Uterus (tissue), 2 donors: ENCODE measurements around the gene GNG12.

Experiments used
- CTCF ChIP-seq, 4 experiments: fragments of 200-600 bp in 2 of 4; fragments of 450-650 bp in 2 of 4; sonication (generic) in 2 of 4; IDR thresholded peaks; one replicate each; pipeline ENCODE4 v1.5.1; 2016 to 2019; ENCODE audit warnings: antibody characterized with exemption in 4 of 4, mild to moderate bottlenecking in 2 of 4, moderate library complexity in 1 of 4
- POLR2A ChIP-seq, 2 donors: fragments of 450-650 bp; IDR thresholded peaks; one replicate each; pipeline ENCODE4 v1.6.1; 2016; ENCODE audit warnings: antibody characterized with exemption in 2 of 2, mild to moderate bottlenecking in 1 of 2, moderate library complexity in 1 of 2

GRCh38 chr1:67814121-67814772 lies 19.0 kb downstream of the GNG12 start:
- TF ChIP-seq CTCF (IDR thresholded peaks at IDR 0.05): no peak
- no peak for TF ChIP-seq POLR2A (IDR thresholded peaks at IDR 0.05)
